Measurements from ENCODE around the gene BRSK2. TPM values are rescaled to one million over a fixed set of nuclear protein-coding genes. Genes with fewer than 3 reads are reported as not detected.

BRSK2 gene
- total and polyA plus RNA-seq, 9 of the 15 experiments (the other 6 are each of a cell fraction or from before 2014, with no cell fraction given): 0.06 to 0.52 (median 0.18) TPM; not detected in 5

DNA sequence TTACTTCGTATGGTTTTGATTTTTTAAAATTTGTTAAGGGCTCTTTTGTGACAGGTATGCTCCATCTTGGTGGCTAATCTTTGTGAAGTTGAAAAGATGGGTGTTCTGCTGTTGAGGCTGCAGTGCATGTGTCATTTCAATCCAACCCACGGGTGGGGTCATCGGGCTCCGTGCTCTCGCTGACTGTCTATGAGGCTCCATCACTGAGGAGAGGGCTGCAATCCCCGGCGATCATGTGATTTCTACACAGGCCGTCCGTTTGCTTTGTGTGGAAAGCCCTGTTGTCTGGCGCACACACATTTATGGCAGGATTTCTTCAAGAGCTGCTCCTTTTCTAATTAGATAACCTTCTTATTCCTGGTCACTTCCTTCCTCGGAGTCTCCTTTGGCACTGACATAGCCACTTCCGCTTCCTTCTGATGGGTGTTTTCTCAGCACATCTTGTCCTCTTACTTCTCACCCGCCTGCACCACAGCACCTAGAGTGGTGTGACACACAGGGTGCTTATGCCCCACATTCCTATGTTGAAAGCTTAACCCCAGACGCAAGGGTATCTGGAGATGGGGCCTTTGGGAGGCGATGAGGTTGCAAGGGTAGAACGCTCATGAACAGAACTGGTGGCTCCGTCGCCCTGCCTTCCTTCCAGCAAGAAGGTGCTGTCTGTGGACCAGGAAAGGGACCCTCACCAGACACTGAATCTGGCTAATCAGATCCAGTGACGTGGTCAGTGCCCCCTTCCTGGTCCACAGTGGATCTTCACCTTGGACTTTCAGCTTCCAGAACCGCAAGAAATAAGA lies 87.4 kb downstream of the BRSK2 start:
- FAIRE-seq (no peak), DNase-seq (ENCODE audit: extremely low read depth in 1 of 4, low spot score in 3 of 4) (no peak), ATAC-seq (no peak)
- no peaks in the 10 kb centered on the region for H3K9me3 ChIP-seq (replicated peaks; ENCODE audit: control insufficient read depth, insufficient read depth, low read depth, low read length)
- no peak overlapping the region for H2AFZ ChIP-seq (ENCODE audit: low read depth, low read length)
- H3K79me2 ChIP-seq (ENCODE audit: control insufficient read depth, insufficient read depth, low read length): no peaks in the 10 kb centered on the region
- POLR2A ChIA-PET: interaction anchor here (0.7 kb wide), 1 partner anchor 10 kb away, joined by 3 read pairs; the partner anchor contains the start of gene MOB2
- in situ Hi-C loops (cut with MboI) (no loop called here), intact Hi-C loops (cut with micrococcal nuclease) (no loop called here)
- H4K20me1 ChIP-seq (replicated peaks; ENCODE audit: control insufficient read depth, insufficient read depth, low read length): no peaks in the 10 kb centered on the region; the same call in 1 of the 2 replicates
- no TSS peak for BruUV-seq (replicated peaks)
- 80% methylated on average over 19 of the region's 20 CpGs for WGBS (ENCODE audit: insufficient coverage, low coverage, missing lambda C conversion rate)
- H3K27me3 ChIP-seq (ENCODE audit: control insufficient read depth in 2 of 2, insufficient read depth in 2 of 2, low read length in 2 of 2): no peaks in the 10 kb centered on the region
- no peaks in the 10 kb centered on the region for H3K9me1 ChIP-seq (ENCODE audit: control insufficient read depth, insufficient read depth, low read length)
- H3K4me2 ChIP-seq (ENCODE audit: insufficient read depth, low read length): no peak overlapping the region
- no peak overlapping the region for H3K27ac ChIP-seq (ENCODE audit: extremely low read depth, low read depth, low read length)
- no peaks in the 10 kb centered on the region; a peak in 1 of 5 replicates for H3K4me1 ChIP-seq (replicated peaks in 1 of 2; ENCODE audit: control insufficient read depth in 2 of 2, insufficient read depth in 2 of 2, low read length in 2 of 2)
- CTCF ChIA-PET (ENCODE audit: low intra/inter-chr PET ratio): no interaction called here
- H3K4me3 ChIP-seq: no peak overlapping the region
- H3K9ac ChIP-seq (ENCODE audit: insufficient read depth in 1 of 2, low read depth in 2 of 2, low read length in 2 of 2): no peak overlapping the region
- H3K36me3 ChIP-seq (ENCODE audit: control insufficient read depth, insufficient read depth, low read length): peaks cover 9% of the 10 kb centered on the region; the same call in 1 of the 3 replicates
- TF ChIP-seq, protein P1, sequence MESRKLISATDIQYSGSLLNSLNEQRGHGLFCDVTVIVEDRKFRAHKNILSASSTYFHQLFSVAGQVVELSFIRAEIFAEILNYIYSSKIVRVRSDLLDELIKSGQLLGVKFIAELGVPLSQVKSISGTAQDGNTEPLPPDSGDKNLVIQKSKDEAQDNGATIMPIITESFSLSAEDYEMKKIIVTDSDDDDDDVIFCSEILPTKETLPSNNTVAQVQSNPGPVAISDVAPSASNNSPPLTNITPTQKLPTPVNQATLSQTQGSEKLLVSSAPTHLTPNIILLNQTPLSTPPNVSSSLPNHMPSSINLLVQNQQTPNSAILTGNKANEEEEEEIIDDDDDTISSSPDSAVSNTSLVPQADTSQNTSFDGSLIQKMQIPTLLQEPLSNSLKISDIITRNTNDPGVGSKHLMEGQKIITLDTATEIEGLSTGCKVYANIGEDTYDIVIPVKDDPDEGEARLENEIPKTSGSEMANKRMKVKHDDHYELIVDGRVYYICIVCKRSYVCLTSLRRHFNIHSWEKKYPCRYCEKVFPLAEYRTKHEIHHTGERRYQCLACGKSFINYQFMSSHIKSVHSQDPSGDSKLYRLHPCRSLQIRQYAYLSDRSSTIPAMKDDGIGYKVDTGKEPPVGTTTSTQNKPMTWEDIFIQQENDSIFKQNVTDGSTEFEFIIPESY (CRISPR knock-in tag; IDR thresholded peaks at IDR 0.05): no peak
- TF ChIP-seq, protein P2, sequence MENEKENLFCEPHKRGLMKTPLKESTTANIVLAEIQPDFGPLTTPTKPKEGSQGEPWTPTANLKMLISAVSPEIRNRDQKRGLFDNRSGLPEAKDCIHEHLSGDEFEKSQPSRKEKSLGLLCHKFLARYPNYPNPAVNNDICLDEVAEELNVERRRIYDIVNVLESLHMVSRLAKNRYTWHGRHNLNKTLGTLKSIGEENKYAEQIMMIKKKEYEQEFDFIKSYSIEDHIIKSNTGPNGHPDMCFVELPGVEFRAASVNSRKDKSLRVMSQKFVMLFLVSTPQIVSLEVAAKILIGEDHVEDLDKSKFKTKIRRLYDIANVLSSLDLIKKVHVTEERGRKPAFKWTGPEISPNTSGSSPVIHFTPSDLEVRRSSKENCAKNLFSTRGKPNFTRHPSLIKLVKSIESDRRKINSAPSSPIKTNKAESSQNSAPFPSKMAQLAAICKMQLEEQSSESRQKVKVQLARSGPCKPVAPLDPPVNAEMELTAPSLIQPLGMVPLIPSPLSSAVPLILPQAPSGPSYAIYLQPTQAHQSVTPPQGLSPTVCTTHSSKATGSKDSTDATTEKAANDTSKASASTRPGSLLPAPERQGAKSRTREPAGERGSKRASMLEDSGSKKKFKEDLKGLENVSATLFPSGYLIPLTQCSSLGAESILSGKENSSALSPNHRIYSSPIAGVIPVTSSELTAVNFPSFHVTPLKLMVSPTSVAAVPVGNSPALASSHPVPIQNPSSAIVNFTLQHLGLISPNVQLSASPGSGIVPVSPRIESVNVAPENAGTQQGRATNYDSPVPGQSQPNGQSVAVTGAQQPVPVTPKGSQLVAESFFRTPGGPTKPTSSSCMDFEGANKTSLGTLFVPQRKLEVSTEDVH (IDR thresholded peaks at IDR 0.05; ENCODE audit: low read depth, partially characterized antibody): no peak
- no peak for TF ChIP-seq CREB1 (IDR thresholded peaks at IDR 0.05)
- TF ChIP-seq CREB1 (CRISPR knock-in tag; IDR thresholded peaks at IDR 0.05): no peak
- no peak for TF ChIP-seq ZNF445 (CRISPR knock-in tag; IDR thresholded peaks at IDR 0.05; ENCODE audit: low read depth)
- no peak for TF ChIP-seq NFIX (CRISPR knock-in tag; IDR thresholded peaks at IDR 0.05; ENCODE audit: low read depth)
- TF ChIP-seq MCM2 (IDR thresholded peaks at IDR 0.05; ENCODE audit: low read depth): no peak
- TF ChIP-seq, protein P3, sequence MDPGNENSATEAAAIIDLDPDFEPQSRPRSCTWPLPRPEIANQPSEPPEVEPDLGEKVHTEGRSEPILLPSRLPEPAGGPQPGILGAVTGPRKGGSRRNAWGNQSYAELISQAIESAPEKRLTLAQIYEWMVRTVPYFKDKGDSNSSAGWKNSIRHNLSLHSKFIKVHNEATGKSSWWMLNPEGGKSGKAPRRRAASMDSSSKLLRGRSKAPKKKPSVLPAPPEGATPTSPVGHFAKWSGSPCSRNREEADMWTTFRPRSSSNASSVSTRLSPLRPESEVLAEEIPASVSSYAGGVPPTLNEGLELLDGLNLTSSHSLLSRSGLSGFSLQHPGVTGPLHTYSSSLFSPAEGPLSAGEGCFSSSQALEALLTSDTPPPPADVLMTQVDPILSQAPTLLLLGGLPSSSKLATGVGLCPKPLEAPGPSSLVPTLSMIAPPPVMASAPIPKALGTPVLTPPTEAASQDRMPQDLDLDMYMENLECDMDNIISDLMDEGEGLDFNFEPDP (CRISPR knock-in tag; IDR thresholded peaks at IDR 0.05): no peak
- no peak for TF ChIP-seq FOXK1 (CRISPR knock-in tag; IDR thresholded peaks at IDR 0.05; ENCODE audit: borderline replicate concordance)
- no peak for TF ChIP-seq MEIS2 (IDR thresholded peaks at IDR 0.05; ENCODE audit: partially characterized antibody)
- no peak for TF ChIP-seq SNRNP70 (optimal IDR thresholded peaks at IDR 0.05; ENCODE audit: low read depth, low read length)
- TF ChIP-seq BRD4 (IDR thresholded peaks at IDR 0.05): no peak
- TF ChIP-seq, protein P4, sequence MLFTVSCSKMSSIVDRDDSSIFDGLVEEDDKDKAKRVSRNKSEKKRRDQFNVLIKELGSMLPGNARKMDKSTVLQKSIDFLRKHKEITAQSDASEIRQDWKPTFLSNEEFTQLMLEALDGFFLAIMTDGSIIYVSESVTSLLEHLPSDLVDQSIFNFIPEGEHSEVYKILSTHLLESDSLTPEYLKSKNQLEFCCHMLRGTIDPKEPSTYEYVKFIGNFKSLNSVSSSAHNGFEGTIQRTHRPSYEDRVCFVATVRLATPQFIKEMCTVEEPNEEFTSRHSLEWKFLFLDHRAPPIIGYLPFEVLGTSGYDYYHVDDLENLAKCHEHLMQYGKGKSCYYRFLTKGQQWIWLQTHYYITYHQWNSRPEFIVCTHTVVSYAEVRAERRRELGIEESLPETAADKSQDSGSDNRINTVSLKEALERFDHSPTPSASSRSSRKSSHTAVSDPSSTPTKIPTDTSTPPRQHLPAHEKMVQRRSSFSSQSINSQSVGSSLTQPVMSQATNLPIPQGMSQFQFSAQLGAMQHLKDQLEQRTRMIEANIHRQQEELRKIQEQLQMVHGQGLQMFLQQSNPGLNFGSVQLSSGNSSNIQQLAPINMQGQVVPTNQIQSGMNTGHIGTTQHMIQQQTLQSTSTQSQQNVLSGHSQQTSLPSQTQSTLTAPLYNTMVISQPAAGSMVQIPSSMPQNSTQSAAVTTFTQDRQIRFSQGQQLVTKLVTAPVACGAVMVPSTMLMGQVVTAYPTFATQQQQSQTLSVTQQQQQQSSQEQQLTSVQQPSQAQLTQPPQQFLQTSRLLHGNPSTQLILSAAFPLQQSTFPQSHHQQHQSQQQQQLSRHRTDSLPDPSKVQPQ (CRISPR knock-in tag; IDR thresholded peaks at IDR 0.05; ENCODE audit: borderline replicate concordance): no peak

Measured in K562 (cell line).